Neutrophil (primary cell): ENCODE results near the gene HSD17B10.
"Not testable (repeated sequence)": the region's sequence is repeated elsewhere in the genome, so short reads cannot be mapped to it uniquely, and the experiment has no call there.

Source experiments
- H3K27ac ChIP-seq: fragments of 200-600 bp; sonication (generic); 2 replicates; pipeline ENCODE4 v1.5.1; 2016; ENCODE audit warnings: mild to moderate bottlenecking, moderate library complexity
- H3K27me3 ChIP-seq: fragments of 200-600 bp; sonication (generic); 2 replicates; pipeline ENCODE4 v1.6.0; 2016; ENCODE audit warnings: mild to moderate bottlenecking
- H3K36me3 ChIP-seq: fragments of 200-600 bp; sonication (generic); 2 replicates; pipeline ENCODE4 v1.5.1; 2017
- H3K4me1 ChIP-seq, 2 experiments: fragments of 200-600 bp in 1 of 2; sonication (generic) in 1 of 2; 1 replicate in 1 of 2; 2 replicates in 1 of 2; pipeline versions ENCODE4 v1.5.1 to v1.6.1; 2013 to 2016; ENCODE audit warnings: low read depth in 1 of 2, low read length in 1 of 2, mild to moderate bottlenecking in 1 of 2, moderate library complexity in 1 of 2; ENCODE audit not compliant: control insufficient read depth in 1 of 2, insufficient read depth in 1 of 2
- H3K4me3 ChIP-seq, 2 experiments: fragments of 200-600 bp in 1 of 2; sonication (generic) in 1 of 2; 1 replicate in 1 of 2; 2 replicates in 1 of 2; pipeline ENCODE4 v1.5.1; 2013 to 2016; ENCODE audit warnings: low read depth in 1 of 2, low read length in 1 of 2, mild to moderate bottlenecking in 1 of 2, moderate library complexity in 1 of 2
- H3K9me3 ChIP-seq: fragments of 200-600 bp; sonication (generic); 2 replicates; pipeline ENCODE4 v1.5.1; 2016
- TF ChIP-seq, protein P1 (sequence below): fragments of 200-600 bp; sonication (generic); IDR thresholded peaks from 2 replicates; pipeline ENCODE4 v1.5.1; 2016; ENCODE audit warnings: antibody characterized with exemption

The HSD17B10 gene

DNA sequence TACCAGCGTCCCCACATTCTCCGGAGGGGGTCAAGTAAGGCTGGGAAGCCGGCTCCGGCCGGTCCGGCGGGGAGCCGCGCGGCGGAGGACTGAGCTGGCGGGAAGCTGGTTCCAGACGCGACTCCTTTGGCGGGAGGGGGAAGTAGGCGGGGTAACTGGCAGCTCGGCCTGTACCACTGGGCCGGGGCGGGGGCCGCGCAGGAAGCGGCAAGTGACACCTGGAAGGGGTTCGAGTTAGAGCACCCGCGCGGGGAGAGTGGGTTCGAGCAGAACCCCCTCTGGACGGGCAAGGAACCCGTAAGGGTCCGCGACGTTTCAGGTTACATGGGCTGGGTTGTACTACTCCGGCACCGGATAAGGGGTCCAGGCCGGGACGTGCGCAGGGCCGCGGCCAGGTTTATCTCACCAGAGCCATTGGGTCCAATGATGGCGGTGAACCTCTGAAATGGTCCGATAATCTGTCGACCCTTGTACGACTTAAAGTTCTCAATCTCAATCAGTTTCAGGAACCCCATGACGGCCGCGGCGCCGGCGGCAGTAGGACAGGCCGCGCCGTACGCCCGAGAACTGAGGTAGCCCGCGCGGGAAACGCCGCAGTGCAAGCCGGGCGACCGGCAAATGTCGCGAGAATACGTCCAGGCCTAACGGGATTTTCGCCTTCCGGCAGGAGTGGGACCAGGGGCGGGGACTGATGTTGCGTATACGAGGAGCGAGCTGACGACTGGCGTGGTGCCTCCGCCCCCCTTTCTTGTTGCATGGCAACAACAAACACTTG lies 11.9 kb downstream of the HSD17B10 start, which contains the start of gene SMC1A:
TSS of gene SMC1A (minus strand) at position 569 of the 775 bp plus-strand sequence. CDS start at position 515, 54 bp downstream.
- Histone ChIP-seq H3K9me3 (no peaks in the 10 kb centered on the region), H3K4me3 (peak within 1 kb of the TSS; percentile 78 to 88), H3K27ac (peak within 1 kb of the TSS; percentile 93), H3K27me3 (no peaks in the 10 kb centered on the region), H3K36me3 (no peaks in the 10 kb centered on the region), H3K4me1 (peaks cover 7 to 23% of the 10 kb centered on the region in 2 experiments)
- TF ChIP-seq, protein P1, sequence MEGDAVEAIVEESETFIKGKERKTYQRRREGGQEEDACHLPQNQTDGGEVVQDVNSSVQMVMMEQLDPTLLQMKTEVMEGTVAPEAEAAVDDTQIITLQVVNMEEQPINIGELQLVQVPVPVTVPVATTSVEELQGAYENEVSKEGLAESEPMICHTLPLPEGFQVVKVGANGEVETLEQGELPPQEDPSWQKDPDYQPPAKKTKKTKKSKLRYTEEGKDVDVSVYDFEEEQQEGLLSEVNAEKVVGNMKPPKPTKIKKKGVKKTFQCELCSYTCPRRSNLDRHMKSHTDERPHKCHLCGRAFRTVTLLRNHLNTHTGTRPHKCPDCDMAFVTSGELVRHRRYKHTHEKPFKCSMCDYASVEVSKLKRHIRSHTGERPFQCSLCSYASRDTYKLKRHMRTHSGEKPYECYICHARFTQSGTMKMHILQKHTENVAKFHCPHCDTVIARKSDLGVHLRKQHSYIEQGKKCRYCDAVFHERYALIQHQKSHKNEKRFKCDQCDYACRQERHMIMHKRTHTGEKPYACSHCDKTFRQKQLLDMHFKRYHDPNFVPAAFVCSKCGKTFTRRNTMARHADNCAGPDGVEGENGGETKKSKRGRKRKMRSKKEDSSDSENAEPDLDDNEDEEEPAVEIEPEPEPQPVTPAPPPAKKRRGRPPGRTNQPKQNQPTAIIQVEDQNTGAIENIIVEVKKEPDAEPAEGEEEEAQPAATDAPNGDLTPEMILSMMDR, result no peak

- TF ChIP-seq, protein P1, result no peak
- no peaks in the 10 kb centered on the region for H3K9me3 ChIP-seq
- peak overlapping the region; percentile 78 to 88 for H3K4me3 ChIP-seq
- H3K27ac ChIP-seq, result peak overlapping the region; percentile 93
- H3K36me3 ChIP-seq, result no peaks in the 10 kb centered on the region
- no peaks in the 10 kb centered on the region for H3K27me3 ChIP-seq
- peaks cover 7 to 23% of the 10 kb centered on the region in 2 experiments for H3K4me1 ChIP-seq
Measured at GRCh38 chrX:53421772-53422085, 12.4 kb downstream of the HSD17B10 start.

- H3K36me3 ChIP-seq, result no peaks in the 10 kb centered on the region
- TF ChIP-seq, protein P1, result no peak
- H3K27ac ChIP-seq, result no peak overlapping the region
- peaks cover 7 to 23% of the 10 kb centered on the region in 2 experiments for H3K4me1 ChIP-seq
- no peak overlapping the region for H3K4me3 ChIP-seq
- H3K9me3 ChIP-seq, result no peaks in the 10 kb centered on the region
- H3K27me3 ChIP-seq, result no peaks in the 10 kb centered on the region
Measured at GRCh38 chrX:53421125-53421524, 13.0 kb downstream of the HSD17B10 start.

GRCh38 chrX:53420351-53420750 lies 13.8 kb downstream of the HSD17B10 start:
- H3K27me3 ChIP-seq, H3K9me3 ChIP-seq, H3K36me3 ChIP-seq, H3K4me3 ChIP-seq, H3K27ac ChIP-seq: not testable (repeated sequence)
- peaks cover 7 to 23% of the 10 kb centered on the region in 2 experiments for H3K4me1 ChIP-seq

- no peaks in the 10 kb centered on the region for H3K27me3 ChIP-seq
- H3K9me3 ChIP-seq, result no peaks in the 10 kb centered on the region
- no peak overlapping the region for H3K4me3 ChIP-seq
- H3K36me3 ChIP-seq, result peaks cover 33% of the 10 kb centered on the region
- H3K4me1 ChIP-seq, result no peaks in the 10 kb centered on the region
- no peak overlapping the region for H3K27ac ChIP-seq
- TF ChIP-seq, protein P1, result no peak
Measured at GRCh38 chrX:53412446-53412845, 21.7 kb downstream of the HSD17B10 start.

- Histone ChIP-seq H3K36me3 (peaks cover 68% of the 10 kb centered on the region), H3K4me1 (no peaks in the 10 kb centered on the region), H3K9me3 (no peaks in the 10 kb centered on the region), H3K4me3 (no peak overlapping the region), H3K27me3 (no peaks in the 10 kb centered on the region), H3K27ac (no peak overlapping the region)
- TF ChIP-seq, protein P1, result no peak
Measured at GRCh38 chrX:53403535-53403934, 30.6 kb downstream of the HSD17B10 start.
